Measurements from ENCODE around the gene BCAR3. TPM values are rescaled to one million over a fixed set of nuclear protein-coding genes. Genes with fewer than 3 reads are reported as not detected.
A peak's percentile ranks its signal among the peaks of the same experiment; 100 is the strongest.

The BCAR3 gene
- total RNA-seq, 4 donors from 2014 or later = 17.3 to 72.7 (median 54.2) TPM

DNA sequence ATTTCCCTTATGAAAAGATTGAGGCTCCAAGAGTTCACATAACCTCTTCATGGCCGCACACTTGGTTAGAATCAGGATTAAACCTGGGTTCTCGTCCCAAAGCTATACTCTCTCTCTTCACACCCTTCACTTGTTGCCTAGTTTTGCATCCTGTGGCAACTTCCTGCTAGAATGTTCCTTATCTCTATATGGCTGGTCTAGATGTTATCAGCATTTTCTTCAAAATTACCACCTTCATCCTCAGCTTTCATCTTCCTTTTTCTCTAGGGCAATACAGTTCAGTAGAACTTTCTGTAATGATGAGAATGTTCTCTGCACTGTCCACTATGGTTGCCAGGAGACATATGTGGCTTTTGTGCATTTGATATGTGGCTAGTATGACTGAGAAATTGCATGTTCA, 31.1 kb upstream of the BCAR3 start:
- no peak for TF ChIP-seq POLR2A (IDR thresholded peaks at IDR 0.05)
- TF ChIP-seq, protein P1, sequence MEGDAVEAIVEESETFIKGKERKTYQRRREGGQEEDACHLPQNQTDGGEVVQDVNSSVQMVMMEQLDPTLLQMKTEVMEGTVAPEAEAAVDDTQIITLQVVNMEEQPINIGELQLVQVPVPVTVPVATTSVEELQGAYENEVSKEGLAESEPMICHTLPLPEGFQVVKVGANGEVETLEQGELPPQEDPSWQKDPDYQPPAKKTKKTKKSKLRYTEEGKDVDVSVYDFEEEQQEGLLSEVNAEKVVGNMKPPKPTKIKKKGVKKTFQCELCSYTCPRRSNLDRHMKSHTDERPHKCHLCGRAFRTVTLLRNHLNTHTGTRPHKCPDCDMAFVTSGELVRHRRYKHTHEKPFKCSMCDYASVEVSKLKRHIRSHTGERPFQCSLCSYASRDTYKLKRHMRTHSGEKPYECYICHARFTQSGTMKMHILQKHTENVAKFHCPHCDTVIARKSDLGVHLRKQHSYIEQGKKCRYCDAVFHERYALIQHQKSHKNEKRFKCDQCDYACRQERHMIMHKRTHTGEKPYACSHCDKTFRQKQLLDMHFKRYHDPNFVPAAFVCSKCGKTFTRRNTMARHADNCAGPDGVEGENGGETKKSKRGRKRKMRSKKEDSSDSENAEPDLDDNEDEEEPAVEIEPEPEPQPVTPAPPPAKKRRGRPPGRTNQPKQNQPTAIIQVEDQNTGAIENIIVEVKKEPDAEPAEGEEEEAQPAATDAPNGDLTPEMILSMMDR (IDR thresholded peaks at IDR 0.05) = no peak
- Histone ChIP-seq H3K27ac (no peak overlapping the region), H3K4me3 (no peak overlapping the region), H3K9me3 (no peaks in the 10 kb centered on the region), H3K36me3 (no peaks in the 10 kb centered on the region), H3K27me3 (no peaks in the 10 kb centered on the region), H3K4me1 (peaks cover 0 to 9% (median 2%) of the 10 kb centered on the region in 4 donors)
- no peak for DNase-seq

DNA sequence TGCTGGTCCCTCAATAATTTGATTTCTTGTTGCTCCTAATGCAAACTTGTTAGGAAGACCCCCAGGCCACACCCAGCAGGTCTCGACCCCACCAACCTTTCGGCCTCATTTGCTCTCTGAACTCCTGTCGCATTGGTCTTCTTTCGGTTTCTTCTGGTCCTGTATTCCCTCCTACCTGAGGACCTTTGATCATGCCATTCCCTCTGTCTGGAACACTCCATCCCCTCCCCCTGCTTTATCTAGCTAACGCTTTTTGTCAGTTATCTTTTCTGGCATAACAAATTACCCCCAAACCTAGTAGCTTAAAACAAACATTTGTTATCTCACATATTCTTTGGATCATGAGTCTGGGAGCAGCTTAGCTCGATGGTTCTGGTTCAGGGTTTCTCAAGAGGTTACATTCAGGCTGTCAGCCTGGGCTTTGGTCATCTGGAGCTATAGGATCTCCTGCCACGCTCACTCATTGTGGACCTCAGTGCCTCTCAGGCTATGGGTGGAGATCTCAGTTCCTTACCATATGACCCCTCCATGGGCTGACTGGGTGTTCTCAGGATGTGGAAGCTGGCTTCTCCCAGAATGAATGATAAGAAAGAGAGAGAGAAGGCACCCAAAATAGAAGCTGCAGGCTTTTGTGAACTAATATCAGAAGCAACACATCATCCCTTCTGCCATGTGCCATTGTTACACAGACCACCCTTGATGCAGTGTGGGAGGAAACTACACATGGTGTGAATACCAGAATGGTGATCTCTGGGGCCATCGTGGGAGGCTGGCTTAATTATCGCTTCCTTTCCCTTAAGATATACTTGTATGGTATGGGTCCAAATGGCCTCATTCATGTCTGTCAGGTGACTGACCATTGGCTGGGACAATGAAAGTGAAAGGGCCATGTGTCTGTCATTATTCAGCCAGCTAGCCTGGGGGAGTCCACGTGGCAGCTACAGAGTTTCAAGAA, 29.1 kb upstream of the BCAR3 start:
- Histone ChIP-seq H3K36me3 (no peaks in the 10 kb centered on the region), H3K27me3 (no peaks in the 10 kb centered on the region), H3K4me1 (peaks cover 0 to 9% (median 2%) of the 10 kb centered on the region in 4 donors), H3K4me3 (no peak overlapping the region), H3K27ac (no peak overlapping the region), H3K9me3 (no peaks in the 10 kb centered on the region)
- DNase-seq = no peak
- TF ChIP-seq, protein P1 (IDR thresholded peaks at IDR 0.05) = no peak

- TF ChIP-seq, protein P1 (IDR thresholded peaks at IDR 0.05) = no peak
- TF ChIP-seq POLR2A (IDR thresholded peaks at IDR 0.05) = no peak
- peak in 1 of 3 donors; percentile 57 for DNase-seq
- Histone ChIP-seq H3K4me3 (no peak overlapping the region), H3K36me3 (no peaks in the 10 kb centered on the region), H3K9me3 (no peaks in the 10 kb centered on the region), H3K27me3 (no peaks in the 10 kb centered on the region), H3K4me1 (peaks cover 0 to 11% (median 2%) of the 10 kb centered on the region in 4 donors), H3K27ac (peak overlapping the region in 2 of 4 donors; percentile 2 to 63)
Observed at GRCh38 chr1:93708734-93709481, 27.3 kb upstream of the BCAR3 start.

- Histone ChIP-seq H3K4me1 (peaks cover 0 to 19% (median 4%) of the 10 kb centered on the region in 4 donors), H3K27ac (peak overlapping the region in 1 of 4 donors; percentile 63), H3K27me3 (no peaks in the 10 kb centered on the region), H3K36me3 (no peaks in the 10 kb centered on the region), H3K9me3 (no peaks in the 10 kb centered on the region), H3K4me3 (no peak overlapping the region)
- TF ChIP-seq, protein P1 (IDR thresholded peaks at IDR 0.05) = no peak
- no peak for TF ChIP-seq POLR2A (IDR thresholded peaks at IDR 0.05)
- peak in 1 of 3 donors; percentile 59 for DNase-seq
Observed at GRCh38 chr1:93707956-93708355, 26.3 kb upstream of the BCAR3 start.

GRCh38 chr1:93705892-93706500, 24.4 kb upstream of the BCAR3 start:
- Histone ChIP-seq H3K4me3 (no peak overlapping the region), H3K9me3 (no peaks in the 10 kb centered on the region), H3K27me3 (no peaks in the 10 kb centered on the region), H3K36me3 (no peaks in the 10 kb centered on the region), H3K27ac (no peak overlapping the region), H3K4me1 (peaks cover 0 to 28% (median 6%) of the 10 kb centered on the region in 4 donors)
- TF ChIP-seq POLR2A (IDR thresholded peaks at IDR 0.05) = no peak
- TF ChIP-seq, protein P1 (IDR thresholded peaks at IDR 0.05) = no peak
- peak in 1 of 3 donors; percentile 37 for DNase-seq

All from Peyer's patch (tissue), 4 donors.